GM19099 (cell line): ENCODE data around the gene MAML3.

Experiments used
- POLR2A ChIP-seq: IDR thresholded peaks from 3 replicates; pipeline ENCODE4 v1.6.1; 2011; ENCODE audit warnings: low read depth; ENCODE audit not compliant: insufficient read length; ENCODE audit errors: extremely low read depth

MAML3 gene

GRCh38 chr4:139971111-139971510, 182.9 kb downstream of the MAML3 start:
- TF ChIP-seq POLR2A: no peak

- no peak for TF ChIP-seq POLR2A
Measured at GRCh38 chr4:139969635-139970266, 184.2 kb downstream of the MAML3 start.

- no peak for TF ChIP-seq POLR2A
Measured at GRCh38 chr4:139968831-139969230, 185.2 kb downstream of the MAML3 start.

GRCh38 chr4:139966383-139966782, 187.6 kb downstream of the MAML3 start:
- TF ChIP-seq POLR2A: no peak

- TF ChIP-seq POLR2A: no peak
Measured at GRCh38 chr4:139965789-139966188, 188.2 kb downstream of the MAML3 start.

- no peak for TF ChIP-seq POLR2A
Measured at GRCh38 chr4:139963708-139964107, 190.3 kb downstream of the MAML3 start.

GRCh38 chr4:139962130-139962684, 191.8 kb downstream of the MAML3 start:
- TF ChIP-seq POLR2A: no peak

GRCh38 chr4:139961344-139961946, 192.5 kb downstream of the MAML3 start:
- no peak for TF ChIP-seq POLR2A

GRCh38 chr4:139959396-139959795, 194.6 kb downstream of the MAML3 start:
- TF ChIP-seq POLR2A: no peak

GRCh38 chr4:139958739-139959098, 195.3 kb downstream of the MAML3 start:
- no peak for TF ChIP-seq POLR2A

- no peak for TF ChIP-seq POLR2A
Measured at GRCh38 chr4:139957986-139958738, 195.8 kb downstream of the MAML3 start.

GRCh38 chr4:139957065-139957464, 196.9 kb downstream of the MAML3 start:
- TF ChIP-seq POLR2A: no peak

GRCh38 chr4:139956507-139957017, 197.4 kb downstream of the MAML3 start:
- no peak for TF ChIP-seq POLR2A

- TF ChIP-seq POLR2A: no peak
Measured at GRCh38 chr4:139955600-139955999, 198.4 kb downstream of the MAML3 start.

- TF ChIP-seq POLR2A: no peak
Measured at GRCh38 chr4:139954512-139954911, 199.5 kb downstream of the MAML3 start.
